GM12872 (cell line): Measurements from ENCODE around the gene PCDHB8.
"Not testable (repeated sequence)": the region's sequence is repeated elsewhere in the genome, so short reads cannot be mapped to it uniquely, and the experiment has no call there.

Experiments
- TF ChIP-seq, protein P1 (sequence below): IDR thresholded peaks from 3 replicates; pipeline ENCODE4 v1.5.1; 2011; ENCODE audit warnings: low read depth, mild to moderate bottlenecking, low read length, moderate library complexity; ENCODE audit not compliant: insufficient read depth

PCDHB8 gene

GRCh38 chr5:141177577-141178191 is at the start of gene PCDHB8:
TSS of gene PCDHB8 (plus strand) at chr5:141177790. CDS start at chr5:141178035, 245 bp downstream.
- TF ChIP-seq, protein P1, sequence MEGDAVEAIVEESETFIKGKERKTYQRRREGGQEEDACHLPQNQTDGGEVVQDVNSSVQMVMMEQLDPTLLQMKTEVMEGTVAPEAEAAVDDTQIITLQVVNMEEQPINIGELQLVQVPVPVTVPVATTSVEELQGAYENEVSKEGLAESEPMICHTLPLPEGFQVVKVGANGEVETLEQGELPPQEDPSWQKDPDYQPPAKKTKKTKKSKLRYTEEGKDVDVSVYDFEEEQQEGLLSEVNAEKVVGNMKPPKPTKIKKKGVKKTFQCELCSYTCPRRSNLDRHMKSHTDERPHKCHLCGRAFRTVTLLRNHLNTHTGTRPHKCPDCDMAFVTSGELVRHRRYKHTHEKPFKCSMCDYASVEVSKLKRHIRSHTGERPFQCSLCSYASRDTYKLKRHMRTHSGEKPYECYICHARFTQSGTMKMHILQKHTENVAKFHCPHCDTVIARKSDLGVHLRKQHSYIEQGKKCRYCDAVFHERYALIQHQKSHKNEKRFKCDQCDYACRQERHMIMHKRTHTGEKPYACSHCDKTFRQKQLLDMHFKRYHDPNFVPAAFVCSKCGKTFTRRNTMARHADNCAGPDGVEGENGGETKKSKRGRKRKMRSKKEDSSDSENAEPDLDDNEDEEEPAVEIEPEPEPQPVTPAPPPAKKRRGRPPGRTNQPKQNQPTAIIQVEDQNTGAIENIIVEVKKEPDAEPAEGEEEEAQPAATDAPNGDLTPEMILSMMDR, result not testable (repeated sequence)

- TF ChIP-seq, protein P1, result peak; percentile 27; the same call in 2 of the 3 replicates
These were observed 42.4 kb upstream of the PCDHB8 start, which contains the start of gene PCDHB5 for GRCh38 chr5:141135030-141135717. TSS of gene PCDHB5 (plus strand) at chr5:141135206. CDS start at chr5:141135435, 229 bp downstream.

- TF ChIP-seq, protein P1, result no peak
These were observed 41.8 kb upstream of the PCDHB8 start for GRCh38 chr5:141135718-141136266.

DNA sequence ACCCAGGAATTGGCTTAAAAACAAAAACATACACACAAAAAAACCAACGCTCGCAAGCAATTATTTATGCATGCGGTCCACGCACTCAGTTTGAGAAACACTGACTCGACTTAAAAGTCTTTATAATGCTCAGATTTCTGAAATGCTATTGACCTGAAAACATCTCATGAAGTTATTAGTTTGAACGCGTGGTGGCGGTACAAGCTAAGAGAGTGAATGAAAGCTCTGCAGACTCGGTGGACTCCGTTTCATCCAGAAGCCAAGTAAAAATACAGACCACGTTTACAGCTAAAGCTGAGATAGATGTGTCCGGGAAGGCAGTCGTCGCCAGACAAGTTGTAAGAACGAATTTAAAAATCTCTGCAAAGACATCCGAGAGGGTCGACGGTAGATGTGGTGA is 27.8 kb upstream of the PCDHB8 start, which contains the start of gene PCDHB6:
TSS of gene PCDHB6 (plus strand) at position 246 of the 400 bp plus-strand sequence. CDS start 201 bp downstream, outside the sequence.
- TF ChIP-seq, protein P1, result no peak

- TF ChIP-seq, protein P1, result no peak
These were observed 27.2 kb upstream of the PCDHB8 start for GRCh38 chr5:141150224-141150992.

DNA sequence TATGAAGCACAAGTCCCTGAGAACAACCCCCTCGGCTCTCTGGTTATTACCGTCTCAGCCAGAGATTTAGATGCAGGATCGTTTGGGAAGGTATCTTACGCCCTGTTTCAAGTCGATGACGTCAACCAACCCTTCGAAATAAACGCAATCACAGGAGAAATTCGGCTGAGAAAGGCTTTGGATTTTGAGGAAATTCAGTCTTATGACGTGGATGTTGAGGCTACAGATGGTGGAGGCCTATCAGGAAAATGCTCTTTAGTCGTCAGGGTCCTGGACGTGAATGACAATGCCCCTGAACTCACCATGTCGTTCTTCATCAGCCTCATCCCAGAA is 26.6 kb upstream of the PCDHB8 start:
- TF ChIP-seq, protein P1, result no peak
